OCI-LY3 (cell line): ENCODE data around the gene ITGBL1.

ENCODE experiments used
- CTCF ChIP-seq: fragments of 200-600, 300-600 bp; sonication (generic); IDR thresholded peaks from 2 replicates; pipeline ENCODE4 v1.5.1; 2014; ENCODE audit warnings: antibody characterized with exemption, low read length, low read depth
- EZH2phosphoT487 ChIP-seq: fragments of 200-600 bp; shearing (Covaris generic); IDR thresholded peaks from 2 replicates; pipeline ENCODE4 v1.6.1; 2018; ENCODE audit warnings: antibody characterized with exemption, mixed run types, low read depth

- no peak for TF ChIP-seq CTCF
- no peak for TF ChIP-seq EZH2phosphoT487
These were observed 274.2 kb downstream of the ITGBL1 start for GRCh38 chr13:101726681-101727080.
